Iris pigment epithelial cell (primary cell): Measurements from ENCODE around the gene ITGA7.

Source experiments
- DNase-seq: peaks from one replicate; pipeline ENCODE4 v3.0.0-alpha.2; 2011; ENCODE audit warnings: low read depth

The ITGA7 gene, protein sequence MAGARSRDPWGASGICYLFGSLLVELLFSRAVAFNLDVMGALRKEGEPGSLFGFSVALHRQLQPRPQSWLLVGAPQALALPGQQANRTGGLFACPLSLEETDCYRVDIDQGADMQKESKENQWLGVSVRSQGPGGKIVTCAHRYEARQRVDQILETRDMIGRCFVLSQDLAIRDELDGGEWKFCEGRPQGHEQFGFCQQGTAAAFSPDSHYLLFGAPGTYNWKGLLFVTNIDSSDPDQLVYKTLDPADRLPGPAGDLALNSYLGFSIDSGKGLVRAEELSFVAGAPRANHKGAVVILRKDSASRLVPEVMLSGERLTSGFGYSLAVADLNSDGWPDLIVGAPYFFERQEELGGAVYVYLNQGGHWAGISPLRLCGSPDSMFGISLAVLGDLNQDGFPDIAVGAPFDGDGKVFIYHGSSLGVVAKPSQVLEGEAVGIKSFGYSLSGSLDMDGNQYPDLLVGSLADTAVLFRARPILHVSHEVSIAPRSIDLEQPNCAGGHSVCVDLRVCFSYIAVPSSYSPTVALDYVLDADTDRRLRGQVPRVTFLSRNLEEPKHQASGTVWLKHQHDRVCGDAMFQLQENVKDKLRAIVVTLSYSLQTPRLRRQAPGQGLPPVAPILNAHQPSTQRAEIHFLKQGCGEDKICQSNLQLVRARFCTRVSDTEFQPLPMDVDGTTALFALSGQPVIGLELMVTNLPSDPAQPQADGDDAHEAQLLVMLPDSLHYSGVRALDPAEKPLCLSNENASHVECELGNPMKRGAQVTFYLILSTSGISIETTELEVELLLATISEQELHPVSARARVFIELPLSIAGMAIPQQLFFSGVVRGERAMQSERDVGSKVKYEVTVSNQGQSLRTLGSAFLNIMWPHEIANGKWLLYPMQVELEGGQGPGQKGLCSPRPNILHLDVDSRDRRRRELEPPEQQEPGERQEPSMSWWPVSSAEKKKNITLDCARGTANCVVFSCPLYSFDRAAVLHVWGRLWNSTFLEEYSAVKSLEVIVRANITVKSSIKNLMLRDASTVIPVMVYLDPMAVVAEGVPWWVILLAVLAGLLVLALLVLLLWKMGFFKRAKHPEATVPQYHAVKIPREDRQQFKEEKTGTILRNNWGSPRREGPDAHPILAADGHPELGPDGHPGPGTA

DNA sequence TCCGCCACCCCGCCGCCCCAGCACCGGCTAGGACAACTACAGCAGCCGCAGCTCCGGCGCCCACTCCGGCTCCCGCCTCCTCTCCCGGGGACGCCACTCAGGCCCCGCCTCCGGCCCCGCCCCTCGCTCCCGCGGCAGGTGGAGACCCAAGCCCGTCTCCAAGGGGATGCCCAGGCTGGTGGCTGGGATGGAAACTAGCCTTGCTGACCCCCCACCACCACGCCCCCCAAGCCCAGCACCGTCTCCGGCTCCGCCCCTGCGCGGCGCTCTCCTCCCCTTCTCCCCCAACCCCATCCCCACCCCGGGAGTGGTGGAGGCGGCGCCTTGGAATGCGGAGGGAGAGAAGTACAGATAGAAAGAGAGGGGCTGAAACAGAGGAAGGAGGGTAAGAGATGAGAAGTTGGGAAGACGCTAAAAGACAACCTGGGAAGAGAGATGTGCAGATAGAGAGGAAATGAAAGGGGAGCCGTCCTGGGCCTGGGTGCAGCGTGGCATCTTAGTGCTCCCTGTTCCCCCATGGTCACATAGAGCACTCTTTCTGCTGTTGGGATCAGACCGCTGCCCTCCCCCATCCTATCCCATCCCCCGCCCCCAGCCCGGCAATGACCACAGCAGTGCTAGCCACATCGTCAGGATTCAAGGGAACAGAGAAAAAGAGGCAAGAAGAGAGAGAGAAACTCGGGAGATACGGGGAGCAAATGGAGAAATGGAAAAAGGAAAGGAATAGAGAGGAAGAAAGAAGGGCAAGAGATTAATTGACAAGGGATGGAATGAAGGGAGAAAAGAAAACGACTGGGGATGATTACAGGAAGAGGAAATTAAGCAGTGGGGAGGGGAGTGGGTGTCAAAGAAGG is at the start of gene ITGA7:
Gene ITGA7 (minus strand): TSS at position 64 of the 854 bp plus-strand sequence. CDS start 222 bp downstream, outside the sequence.
- DNase-seq: no peak

DNA sequence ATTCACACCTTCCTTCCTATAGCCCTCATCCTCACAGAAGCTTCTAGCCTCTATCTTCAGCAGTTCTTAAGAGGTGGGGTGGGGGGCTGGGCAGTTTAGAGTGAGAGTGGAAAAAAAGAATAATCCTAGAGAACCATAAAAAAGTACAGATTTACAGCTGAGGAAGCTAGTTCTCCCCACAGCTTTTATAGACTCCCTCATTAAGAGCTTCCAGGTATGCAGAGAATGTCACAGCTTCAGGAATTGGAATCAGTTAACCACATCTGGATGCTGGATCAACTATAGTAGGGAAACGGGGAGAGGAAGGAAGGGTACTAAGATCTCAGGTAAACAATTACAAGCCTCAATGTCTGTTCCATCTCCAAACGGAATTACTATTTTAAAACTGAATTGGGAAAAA is 47.5 kb upstream of the ITGA7 start:
- no peak for DNase-seq

DNA sequence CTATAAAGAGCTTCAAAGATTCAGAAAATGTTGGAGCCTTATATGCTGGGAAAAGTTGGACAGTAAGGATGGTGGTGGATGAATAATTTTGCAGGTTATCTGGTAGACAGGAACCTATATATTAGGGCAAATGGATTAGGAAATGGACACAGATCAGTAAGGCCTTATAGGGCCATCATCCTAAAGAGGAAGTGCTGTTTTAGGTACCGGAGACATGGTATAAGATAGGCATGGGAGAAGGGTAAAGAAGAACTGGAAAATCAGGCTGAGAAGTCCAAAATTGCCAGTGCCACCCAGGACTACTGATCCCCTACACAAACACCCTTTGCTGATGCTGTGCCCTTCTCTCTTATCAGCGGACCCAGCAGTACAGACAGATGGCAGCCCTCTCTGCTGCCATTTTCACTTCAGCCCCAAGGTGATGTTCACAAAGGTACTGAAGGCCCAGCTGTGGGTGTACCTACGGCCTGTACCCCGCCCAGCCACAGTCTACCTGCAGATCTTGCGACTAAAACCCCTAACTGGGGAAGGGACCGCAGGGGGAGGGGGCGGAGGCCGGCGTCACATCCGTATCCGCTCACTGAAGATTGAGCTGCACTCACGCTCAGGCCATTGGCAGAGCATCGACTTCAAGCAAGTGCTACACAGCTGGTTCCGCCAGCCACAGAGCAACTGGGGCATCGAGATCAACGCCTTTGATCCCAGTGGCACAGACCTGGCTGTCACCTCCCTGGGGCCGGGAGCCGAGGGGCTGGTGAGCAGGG is 40.7 kb upstream of the ITGA7 start:
- no peak for DNase-seq

DNA sequence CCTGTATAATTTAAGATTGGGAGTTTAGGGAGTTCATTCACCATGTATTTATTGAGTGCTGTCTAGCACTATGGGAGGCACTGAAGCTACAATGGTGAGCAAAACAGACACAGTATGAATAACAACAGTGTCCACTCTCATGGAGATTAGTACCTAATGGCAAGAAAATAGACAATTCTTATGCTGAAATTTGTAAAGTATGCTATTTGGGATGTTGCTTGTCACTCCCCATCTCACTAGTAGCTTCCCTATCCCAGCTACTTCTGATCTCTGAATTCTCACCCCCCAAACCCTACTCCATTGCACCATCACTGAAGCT is 39.2 kb upstream of the ITGA7 start:
- no peak for DNase-seq

DNA sequence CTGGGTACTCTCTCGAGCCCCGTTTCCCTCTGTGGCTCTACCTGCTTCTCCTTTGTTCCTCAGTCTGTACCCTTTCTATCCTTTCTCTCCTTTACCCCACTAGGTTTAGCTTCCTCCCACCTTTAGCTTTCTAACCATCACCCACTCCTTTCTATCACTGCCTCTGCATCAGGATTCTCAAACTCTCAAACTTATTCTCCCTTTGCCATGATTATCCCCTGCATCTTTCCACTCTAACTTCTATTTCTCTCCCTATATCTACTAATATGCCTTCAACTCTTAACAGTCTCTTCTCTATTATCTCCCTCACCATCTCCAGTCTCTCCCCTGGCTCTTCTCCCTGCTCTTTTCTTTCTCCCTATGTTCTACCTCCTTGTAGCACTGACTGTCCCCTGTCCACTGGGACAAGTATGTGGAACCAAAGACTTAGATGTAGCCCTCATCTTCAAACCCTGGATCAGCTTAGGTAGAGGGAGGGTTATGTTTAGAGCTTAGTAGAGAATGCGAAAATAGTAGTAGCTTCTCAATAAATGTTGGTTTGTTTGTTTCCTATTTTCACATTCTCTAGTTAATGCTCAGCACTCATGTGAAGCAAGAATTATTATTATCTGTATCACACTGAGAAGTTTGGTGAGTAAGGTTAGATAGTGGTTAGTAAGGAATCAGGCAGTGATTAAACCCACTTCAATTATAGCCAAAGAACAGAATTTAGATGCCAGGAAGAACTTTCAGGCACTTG is 38.6 kb upstream of the ITGA7 start:
- DNase-seq: peak; percentile 27

DNA sequence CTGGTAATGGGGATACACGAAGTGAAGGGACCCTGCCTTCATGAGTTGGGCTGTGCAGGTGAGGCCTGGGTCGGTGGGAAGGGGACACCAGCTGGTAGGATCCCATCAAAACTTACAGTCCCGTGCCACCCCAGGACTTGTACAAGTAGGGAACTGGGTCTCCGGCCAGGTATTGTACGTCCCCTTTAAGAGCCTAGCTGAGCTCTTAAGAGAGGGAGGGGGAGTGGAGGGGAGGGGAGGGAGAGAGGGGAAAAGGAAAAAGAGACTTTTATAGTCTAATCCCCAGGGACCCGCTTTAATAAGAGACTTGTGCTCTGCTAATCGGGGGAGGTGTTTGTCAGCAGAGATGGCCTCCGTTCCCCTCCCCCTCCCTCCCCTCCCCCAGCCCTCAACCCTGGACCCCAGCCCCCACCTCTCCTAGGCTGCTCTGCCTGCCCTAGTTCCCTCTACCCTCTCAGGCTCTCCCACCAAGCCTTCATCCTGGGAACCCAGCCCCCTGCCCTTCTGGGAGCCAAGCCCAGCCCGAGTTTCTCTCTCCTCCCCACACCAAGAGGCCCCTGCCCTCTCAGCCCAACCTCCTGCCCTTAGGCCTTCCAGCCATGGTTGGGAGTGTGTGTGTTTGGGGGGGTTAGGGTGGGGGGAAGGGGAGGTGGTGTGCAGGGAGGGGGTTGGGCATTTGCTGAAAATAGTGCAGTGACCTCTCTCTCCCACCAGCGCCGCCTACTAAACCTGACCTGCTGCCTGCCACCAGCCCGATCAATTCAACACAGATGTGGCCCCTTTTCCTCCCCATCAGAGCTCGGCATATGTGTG is 37.9 kb upstream of the ITGA7 start:
- no peak for DNase-seq

DNA sequence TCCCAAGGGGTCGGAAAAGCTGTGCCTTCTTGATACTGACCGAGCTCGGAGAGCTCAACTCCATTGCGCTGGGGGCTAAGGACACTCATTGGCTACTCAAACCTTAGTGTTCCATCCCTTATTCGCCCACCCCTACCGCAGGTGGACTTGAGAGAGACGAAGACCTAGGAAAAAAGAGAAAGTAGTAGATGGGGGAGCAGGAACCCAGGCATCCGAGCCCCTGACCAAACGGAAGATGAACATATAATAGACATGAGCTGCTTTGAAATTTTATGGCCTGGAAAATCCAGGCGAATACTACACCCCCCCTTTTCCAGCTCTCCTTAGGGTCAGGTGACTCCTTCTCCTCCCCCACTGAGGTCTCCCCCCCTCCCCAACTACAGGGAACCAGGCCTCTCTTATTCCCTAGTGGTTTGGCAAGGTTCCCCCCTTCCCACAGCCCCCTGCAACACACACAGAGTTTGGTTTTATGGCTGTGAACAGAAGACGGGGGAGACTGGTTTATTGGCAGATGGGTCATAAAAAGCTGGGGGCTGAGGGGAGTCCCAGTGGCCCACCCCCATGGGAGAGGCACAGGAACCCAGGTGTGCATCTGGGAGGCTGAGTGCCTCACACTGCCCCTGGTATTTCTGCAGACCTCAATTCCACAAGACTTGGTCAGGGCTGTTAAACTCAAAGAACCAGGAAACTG is 36.8 kb upstream of the ITGA7 start:
- no peak for DNase-seq

DNA sequence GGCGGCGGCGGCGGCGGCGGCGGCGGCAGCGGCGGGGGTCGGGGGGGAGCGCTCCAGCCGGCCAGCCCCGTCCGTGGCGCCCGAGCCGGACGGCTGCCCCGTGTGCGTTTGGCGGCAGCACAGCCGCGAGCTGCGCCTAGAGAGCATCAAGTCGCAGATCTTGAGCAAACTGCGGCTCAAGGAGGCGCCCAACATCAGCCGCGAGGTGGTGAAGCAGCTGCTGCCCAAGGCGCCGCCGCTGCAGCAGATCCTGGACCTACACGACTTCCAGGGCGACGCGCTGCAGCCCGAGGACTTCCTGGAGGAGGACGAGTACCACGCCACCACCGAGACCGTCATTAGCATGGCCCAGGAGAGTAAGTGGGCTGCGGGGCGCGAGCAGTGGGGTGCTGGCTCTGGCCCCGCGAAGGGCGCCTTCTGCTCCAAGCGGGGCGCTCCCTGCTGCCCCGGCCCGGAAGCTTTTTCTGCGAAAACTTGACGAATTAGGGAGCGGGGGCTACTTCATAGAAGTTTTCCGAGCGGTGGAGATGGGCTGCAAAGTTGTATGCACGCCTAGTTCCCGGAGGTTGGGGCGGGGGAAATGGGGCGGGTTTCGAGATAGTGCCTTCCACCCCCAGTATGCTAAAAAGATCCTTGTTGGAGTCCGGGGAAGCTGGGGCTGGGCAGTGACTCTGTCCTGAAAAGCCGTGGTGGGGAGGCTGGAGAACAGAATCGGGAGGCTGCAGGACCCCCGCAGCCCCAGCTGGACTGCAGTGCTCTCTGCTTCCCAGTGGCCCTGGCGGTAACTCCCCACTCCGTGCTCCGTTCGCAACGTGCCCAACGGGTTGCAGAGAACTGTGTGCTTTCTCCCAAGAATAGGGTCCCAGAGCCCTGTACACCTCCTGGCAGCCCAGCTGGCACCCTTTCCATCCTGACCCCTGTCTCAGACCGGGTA is 36.0 kb upstream of the ITGA7 start:
- peak; percentile 75 for DNase-seq

DNA sequence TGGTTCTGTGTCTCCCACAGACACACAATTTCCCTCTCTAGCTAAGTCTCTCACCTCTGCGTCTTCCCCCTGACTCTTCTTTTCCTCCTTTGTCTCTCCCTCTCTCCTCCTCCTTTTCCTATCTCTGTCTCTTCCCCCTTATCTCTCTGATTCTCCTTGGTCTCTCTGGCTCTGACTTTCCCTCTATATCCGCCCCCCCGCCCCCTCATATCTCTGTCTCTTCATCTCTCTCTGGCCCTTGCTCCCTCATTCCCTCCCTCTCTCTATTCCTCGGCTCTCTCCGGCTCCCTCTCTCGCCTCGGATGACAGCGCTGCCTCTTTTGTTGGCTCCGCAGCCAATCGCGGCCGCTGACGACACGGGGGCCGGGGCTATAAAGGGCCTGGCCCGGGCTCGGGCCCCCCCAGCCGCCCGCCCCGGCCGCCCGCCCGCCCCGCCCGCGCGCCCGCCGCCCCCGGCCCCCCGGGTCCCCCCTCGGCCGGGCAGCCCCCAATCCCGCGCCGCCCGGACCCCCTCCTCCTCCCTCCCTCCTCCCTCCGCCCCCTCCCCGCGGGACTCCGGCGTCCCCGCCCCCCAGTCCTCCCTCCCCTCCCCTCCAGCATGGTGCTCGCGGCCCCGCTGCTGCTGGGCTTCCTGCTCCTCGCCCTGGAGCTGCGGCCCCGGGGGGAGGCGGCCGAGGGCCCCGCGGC is 35.2 kb upstream of the ITGA7 start, which contains the start of gene GDF11:
Gene GDF11 (plus strand): TSS at position 404 of the 687 bp plus-strand sequence. CDS start 195 bp downstream, at position 599.
- peak; percentile 74 for DNase-seq

DNA sequence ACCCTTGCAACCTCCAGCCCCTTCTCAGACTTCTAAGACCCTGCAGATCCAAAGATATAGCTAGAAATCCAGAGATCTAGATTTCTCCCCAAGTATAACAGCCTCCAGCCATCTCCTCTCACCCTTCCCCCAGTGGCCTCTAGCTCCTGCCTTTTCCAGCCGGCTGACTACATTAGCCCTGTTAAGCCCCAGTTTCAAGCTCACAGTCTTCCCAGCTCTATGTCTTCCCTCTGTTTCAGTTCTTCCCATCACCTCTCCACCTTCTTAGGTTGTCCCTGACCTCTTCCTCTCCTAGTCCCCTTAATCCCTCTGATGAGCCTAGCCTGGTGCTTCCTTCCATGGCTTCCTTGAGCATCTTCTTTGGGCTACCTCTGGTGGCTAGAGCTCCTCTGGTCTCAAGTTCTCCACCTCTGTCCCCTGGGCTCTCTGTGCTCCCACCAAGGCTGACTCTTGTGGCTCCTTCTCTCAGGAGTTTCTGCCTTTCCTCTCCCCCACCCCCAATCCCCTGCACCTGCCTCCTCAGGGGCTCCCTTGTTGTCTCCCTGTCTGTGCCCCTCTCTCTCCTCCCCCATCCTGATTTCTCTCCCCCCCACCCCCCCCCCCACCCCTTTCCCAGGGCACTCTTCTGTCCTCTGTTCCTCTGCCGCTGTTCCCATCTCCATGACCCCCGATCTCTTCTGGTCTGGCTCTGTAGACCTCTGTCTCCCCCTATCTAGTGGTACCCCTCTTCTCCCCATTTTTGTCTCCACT is 34.4 kb upstream of the ITGA7 start:
- no peak for DNase-seq

DNA sequence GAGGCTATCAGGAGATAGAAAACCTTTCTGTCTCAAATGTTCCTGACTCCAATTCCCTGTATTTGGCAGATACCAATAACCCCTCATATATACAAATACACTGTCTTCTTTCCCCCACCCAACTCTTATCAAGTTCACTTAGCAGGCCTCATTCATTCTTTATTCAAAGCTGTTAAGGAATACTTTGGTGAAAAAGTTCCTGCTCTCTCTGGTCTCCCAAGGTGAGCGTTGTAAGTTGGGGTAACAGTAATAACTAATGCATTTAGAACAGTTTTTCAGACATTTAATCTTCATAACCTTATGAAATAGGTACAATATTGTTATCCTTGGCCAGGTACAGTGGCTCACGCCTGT is 31.3 kb upstream of the ITGA7 start:
- DNase-seq: no peak

DNA sequence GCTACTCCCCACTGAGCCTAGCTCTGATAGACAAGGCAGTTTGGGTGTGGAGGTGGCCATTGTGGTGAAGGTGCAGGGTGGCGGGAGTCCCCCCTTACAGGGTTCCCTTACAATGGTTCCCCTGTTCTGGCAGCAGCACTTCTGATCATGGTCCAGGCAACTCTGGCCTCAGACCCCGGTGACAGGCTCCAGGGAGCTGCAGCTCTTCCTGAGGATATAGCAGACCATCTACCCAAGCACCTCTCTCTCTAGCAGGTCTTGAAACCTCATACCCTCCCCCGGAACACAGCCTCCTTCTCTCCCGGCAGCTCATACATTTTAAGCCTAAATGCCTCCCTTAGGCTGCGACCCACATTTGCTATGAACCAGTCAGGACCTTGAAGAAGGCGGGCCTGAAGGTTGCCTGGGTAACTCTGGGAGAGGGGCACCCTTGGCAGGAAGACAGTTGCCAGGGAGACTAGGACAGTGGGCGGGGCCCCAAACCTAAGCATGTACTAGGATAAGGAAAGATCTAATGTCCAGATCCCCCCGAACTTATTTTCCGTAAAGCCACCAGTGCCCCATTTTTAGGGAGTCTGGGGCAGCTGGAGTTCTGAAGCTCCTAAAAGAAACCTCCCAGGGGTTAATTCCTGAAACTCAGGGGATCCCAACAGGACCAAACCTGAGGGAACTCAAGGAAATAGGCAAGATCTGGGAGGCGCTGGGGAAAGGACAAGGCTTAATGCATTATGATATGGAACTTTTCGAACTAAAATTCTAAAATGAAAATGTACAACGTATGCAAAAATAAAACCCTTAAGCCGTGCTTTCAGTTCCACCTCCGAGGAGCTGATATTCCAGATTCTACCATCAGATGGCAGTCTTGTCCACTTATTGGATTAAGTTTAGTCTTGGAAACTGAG is 30.7 kb upstream of the ITGA7 start:
- peak; percentile 80 for DNase-seq

DNA sequence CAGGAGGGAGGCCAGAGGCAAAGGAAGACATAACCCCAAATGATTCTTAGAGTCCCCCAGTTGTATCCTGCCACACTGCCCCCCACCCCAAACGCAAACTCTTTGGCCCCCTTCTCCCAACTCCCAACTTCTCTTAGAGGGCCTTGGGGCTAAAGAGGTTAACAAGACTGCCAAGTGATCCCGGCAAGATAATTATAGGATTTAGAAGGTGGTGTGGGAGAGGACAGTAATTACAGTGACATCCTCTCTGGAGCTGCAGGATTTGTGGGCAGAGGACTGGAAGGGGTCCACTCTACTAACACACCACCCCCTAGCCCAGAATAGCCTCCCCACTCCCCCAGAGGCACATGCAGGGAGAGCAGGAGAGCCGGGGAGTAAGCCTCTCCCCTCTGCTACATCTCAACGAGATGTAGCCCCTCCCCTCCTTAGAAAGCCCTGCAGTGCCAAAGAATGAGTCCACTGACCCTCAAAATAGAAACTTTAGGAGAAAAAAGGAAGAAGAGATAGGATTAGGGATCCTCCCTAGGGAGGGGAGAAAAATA is 29.9 kb upstream of the ITGA7 start:
- no peak for DNase-seq

DNA sequence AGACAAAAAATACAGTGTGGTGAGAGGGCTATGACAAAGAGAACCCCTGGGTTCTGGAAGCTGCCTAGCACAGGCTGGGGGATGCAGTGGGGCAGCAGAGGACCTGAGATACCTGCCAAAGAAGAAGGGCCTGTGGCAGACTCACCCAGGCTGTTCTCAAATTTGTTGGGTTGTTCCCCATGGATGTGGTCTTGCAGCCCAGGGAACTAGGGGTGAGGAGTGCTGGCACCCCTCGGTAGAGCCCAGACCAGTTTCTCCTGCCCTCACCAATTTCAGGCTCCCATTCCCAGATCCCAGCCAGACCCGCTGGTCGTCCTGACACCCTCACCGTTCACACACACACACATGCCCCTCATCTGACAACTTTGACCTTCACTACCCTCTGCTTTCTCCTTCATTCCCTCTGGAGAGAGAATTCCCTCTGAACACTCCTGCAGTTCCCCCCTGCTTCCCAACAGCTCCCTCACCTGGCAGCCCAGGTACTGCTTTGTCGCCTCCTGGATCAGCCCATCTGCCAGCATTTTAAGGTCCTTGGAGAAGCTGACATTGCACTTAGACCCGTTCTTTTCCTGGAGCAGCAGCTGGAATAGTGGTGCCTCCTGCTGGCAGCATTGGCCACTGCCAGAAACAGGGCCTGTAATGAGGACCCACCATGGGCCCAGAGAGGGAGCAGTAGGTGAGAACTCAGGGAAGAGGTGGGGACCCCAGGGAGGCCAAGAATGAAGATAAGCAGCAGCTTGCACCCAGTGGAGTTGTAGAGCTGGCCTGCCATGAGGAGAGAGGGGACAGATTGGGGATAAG is 29.3 kb upstream of the ITGA7 start:
- peak; percentile 71 for DNase-seq
